22Rv1 (cell line): Measurements from ENCODE around the gene KIF3B.

Experiments
- CTCF ChIP-seq: fragments of 450-650 bp; IDR thresholded peaks from 2 replicates; pipeline ENCODE4 v1.5.1; 2017; ENCODE audit warnings: mild to moderate bottlenecking
- ZFX ChIP-seq: fragments of 450-650 bp; IDR thresholded peaks from 2 replicates; pipeline ENCODE4 v1.6.1; 2017; ENCODE audit warnings: antibody characterized with exemption, borderline replicate concordance

- no peak for TF ChIP-seq CTCF
- TF ChIP-seq ZFX = no peak
These were observed 61.2 kb downstream of the KIF3B start for GRCh38 chr20:32338665-32339064.
